NCI-H1105 treated with DMSO at 0.1 percent for 48 hours (cell line): ENCODE data around the gene SP110.
"Not testable (repeated sequence)": the region's sequence is repeated elsewhere in the genome, so short reads cannot be mapped to it uniquely, and the experiment has no call there.

Source experiments
- DNase-seq: peaks from one replicate; lab custom pipeline; 2025; lab: John Stamatoyannopoulos, UW

Gene SP110

DNA sequence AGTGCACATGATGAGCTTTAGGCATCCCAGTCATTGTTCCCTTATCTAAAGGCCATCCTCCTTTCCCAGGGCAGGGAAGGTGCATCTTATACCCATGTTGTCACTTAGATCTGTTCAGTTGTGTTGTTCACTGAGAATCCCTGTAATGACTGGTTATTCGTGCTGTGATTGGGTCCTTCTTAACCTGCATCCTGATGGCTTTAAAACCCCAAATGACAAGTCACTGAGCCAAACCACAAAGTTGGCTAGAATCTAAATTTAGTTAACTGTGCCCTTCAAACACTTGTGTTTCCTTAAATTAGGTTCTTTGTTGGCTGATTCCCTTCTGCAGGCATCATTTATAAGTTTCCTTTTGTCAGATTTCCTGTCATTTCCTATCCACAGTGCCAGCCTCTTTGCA is 92.6 kb downstream of the SP110 start:
- DNase-seq, result no peak

DNA sequence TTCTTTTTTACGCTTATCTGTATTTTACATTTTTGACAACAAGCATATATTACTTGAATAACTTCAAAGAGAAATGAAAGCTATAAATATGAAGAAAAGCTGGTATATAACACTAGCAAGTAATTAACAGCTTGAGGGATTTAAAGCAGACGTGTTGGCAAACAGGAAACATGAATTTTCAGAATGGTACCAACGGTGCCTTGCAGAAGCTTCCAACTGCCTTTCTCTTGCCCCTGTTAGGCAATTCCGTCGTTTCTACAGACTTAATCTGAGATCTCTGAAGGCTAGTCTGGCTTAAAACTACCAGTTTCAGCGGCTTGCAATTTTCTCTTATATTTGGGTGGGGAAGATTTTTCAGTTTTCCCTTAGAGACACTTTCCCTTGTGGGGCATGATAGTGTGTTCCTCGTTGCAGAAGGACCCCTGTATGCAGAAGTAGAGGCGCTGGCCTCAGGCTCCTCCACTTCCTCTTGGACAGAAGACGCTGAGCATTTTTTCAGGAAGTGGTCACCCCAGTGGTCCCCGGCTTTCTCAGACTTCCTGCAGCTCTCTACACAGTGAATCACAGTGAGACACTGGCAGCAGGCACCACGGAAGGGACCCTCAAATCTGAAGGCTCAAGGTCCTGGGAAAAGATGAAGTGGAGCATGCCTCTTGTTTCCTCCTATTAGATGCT is 94.9 kb downstream of the SP110 start:
- no peak for DNase-seq

DNA sequence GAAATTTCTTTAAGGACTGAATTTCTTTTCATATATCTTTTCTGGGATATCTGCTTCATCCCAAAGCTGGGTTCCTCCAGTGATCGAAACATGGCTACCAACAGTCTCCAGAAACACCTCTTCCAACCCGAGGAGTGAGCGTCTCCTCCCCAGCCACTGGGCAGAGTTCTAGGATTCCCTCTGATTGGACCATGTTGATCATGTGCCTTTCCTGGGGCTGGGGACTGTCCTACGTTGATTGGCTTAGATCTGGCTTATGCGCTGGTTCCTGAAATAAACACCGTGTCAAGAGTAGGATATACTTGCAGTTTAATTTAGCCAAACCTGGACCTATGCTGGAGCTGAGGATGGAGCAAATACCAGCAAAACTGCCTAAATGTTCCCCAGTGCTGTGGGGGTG is 95.5 kb downstream of the SP110 start:
- no peak for DNase-seq

DNA sequence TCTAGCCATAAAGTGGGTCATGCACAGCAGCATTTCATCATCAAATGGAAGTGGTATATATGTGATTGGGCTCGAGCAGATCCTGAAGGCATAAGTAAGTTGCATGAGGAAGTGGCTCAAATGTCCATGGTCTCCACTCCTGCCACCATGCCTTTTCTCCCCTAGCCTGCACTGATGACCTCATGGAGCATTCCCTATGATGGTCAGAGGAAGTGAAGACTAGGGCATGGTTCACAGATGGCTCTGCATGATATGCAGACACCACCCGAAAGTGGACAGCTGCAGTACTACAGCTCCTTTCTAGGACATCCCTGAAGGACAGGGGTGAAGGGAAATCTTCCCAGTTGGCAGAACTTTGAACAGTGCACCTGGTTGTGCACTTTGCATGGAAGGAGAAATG is 99.4 kb downstream of the SP110 start:
- not testable (repeated sequence) for DNase-seq

DNA sequence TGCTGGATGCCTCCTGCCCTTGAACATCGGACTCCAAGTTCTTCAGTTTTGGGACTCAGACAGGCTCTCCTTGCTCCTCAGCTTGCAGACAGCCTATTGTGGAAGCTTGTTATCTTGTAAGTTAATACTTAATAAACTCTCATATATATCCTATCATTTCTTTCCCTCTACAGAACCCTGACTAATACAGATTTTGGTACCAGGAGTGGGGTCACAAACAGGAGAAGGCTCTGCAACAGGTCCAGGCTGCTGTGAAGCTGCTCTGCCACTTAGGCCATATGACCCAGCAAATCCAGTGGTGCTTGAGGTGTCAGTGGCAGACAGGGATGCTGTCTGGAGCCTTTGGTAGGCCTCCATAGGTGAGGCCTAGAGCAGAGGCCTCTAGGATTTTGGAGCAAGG is 100.0 kb downstream of the SP110 start:
- DNase-seq, result not testable (repeated sequence)
